NCI-H146 treated with DMSO at 0.1 percent for 48 hours (cell line): ENCODE data around the gene RELL1.
"Not testable (repeated sequence)": the region's sequence is repeated elsewhere in the genome, so short reads cannot be mapped to it uniquely, and the experiment has no call there.

Experiments
- DNase-seq: peaks from one replicate; lab custom pipeline; 2025; ENCODE audit not compliant: unreplicated experiment; lab: John Stamatoyannopoulos, UW

The RELL1 gene

DNA sequence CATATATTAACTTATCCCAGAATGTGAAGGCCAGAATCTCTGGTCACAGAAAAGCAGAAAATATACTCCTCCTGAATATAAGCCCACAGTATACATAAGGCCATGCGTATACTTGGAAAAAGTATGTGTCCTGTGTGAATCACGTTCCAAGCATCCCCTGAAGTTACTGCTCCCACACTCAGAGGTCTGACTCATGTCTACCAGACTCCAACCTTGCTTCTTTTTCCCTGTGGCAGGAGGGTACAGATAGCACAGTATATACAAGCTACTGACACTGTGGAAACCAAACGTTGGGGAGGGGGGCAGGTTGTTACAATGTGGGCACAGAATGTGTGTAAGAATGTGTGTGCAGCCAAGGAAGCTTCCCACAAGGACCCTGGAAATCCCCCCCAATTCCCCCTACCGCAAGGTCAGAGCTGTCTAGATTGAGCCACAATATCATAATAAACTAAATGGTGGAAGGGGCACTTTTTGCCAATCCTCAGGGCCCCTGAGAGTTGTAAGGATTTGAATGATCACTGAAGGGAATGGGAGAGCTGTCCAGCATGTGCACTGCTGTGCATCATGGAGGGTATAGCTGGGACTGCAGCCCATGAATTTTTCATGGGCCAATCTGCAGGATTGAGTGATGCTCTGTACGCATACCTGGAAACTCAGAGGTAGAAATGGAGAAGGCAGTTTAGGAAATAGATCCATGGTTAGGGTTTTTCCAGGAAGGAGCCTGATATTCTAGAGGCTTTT is 7.4 kb upstream of the RELL1 start:
- DNase-seq = no peak

DNA sequence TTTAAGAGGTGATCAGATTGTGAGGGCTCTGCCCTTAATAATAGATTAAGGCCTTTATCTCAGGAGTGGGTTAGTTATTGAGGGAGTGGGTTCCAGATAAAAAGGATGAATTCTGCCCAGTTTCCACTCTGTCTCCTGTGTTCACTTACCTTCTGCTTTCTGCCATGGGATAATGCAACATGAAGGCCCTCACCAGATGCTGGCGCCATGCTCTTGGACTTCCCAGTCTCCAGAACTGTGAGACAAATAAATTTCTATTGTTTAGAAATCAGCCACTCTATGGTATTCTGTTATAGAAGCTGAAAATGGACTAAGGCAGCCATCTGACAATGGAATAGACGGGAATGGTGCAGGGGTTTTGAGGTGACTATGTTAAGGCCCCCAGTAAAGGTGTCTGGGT is 6.9 kb upstream of the RELL1 start:
- no peak for DNase-seq

- no peak for DNase-seq
These were observed 4.8 kb upstream of the RELL1 start for GRCh38 chr4:37690976-37691375.

GRCh38 chr4:37689353-37690095 is 3.3 kb upstream of the RELL1 start:
- DNase-seq = no peak

DNA sequence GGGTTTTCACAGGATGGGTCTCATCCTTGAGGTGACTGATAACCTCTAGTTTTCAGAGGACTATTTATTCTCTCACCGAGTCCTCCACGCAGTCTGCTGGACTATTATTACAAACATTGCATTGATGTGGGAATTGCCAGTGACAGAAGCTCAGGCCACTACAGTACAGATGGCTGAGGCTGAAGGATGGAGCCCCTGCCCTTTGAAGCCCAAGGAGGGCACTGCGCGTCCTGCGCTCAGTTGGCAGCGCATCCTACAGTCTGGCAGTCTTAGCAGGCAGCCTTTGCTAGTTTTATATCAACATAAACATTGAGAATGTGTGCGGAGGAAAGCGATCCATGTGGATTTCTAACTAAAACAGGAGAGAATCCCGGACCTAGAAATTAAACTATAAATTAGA is 1.5 kb upstream of the RELL1 start:
- no peak for DNase-seq

DNA sequence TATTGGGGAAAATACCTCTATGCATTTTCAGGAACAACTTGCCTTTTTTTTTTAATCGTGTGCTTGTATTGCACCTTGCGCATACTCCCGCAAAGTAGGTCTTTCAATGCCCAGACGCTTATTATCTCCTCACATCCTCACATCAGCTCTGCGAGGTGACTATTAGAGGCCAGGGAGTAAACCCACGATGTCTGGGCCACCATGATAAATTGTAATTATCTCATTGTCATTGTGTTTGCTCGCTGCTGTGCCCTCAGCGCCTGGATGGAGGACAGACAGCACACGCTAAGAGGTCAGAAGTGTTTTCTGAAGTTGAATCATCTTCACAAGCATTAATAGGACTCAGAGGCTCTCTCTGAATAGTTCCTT is 1.0 kb upstream of the RELL1 start:
- DNase-seq = no peak

DNA sequence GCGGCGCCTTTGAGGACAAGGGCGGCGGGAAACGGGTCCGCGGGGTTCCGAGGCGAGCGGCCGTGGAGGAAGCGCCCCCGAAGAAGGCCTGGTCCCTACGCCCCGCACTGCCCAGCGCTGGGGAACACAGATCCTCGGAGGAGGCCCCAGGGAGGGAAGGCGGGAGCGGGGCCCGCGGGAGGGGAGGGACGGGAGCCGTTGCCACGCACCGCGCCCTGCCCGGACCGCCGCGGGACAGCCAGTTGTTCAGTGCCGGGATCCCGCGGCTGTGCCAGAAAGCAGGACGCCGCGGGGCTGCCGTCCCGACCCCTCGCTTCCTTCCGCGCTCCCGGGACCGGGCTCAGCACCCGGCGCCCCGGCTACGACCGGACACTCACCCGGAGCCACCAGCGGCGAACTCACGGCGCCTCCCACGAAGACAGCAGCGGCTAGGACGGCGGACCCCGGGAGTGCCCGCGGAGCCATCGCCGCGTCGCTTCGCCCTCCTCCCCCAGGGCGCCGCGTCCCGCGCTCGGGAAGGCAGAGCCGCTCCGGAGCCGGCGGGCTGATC is 278 bp downstream of the RELL1 start:
- no peak for DNase-seq

DNA sequence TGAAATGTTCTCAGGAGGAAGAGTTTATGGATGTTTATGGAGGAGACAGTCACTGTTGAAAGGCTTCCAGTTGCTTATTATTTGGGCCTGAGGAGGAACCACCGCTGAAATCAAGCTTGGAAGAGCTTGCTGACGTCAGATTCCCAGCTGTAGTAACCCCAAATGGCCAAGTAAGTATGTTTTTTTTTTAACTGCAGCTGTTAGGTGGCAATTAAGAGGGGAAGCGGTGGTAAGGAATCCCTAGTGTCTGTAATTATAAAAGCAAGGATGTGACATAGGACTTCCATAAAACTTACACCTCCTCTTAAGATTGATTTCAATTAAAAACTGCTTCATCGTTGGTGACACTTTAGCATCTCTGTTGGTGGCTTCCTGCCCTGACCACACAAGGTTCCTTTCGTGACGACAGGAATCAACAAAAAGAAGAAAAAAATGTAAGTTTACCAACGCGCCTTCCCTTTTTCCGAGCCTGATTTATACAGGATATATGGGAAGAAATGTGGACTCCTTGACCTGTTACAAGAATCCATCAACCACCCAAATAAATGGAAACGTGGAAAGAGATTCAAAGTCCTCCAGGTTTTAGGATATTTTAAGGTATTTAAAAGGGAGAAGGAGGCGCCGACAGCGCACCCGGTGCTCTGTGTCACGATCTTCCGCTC is 884 bp downstream of the RELL1 start:
- DNase-seq = no peak

DNA sequence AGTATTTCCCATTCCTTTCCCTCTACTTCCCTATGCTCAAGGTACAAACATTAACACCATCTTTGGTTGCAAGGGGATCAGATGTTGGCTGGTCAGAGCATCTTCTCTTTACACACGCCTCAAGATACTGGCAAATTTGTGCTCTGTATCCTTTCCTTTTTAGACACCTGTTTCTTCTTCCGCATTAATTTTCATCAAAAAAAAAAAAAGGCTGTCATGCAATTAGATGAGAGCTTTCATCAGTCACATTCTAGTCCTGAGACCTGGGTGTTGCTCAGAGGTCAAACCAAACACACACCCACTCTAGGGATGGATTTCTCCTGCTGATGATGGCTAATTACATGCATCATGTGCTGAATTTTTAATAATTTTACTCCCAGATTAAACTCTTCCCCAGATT is 2.0 kb downstream of the RELL1 start:
- no peak for DNase-seq

- no peak for DNase-seq
These were observed 3.3 kb downstream of the RELL1 start for GRCh38 chr4:37682701-37683401.

GRCh38 chr4:37680089-37680488 is 6.1 kb downstream of the RELL1 start:
- no peak for DNase-seq

GRCh38 chr4:37679301-37679700 is 6.9 kb downstream of the RELL1 start:
- no peak for DNase-seq

DNA sequence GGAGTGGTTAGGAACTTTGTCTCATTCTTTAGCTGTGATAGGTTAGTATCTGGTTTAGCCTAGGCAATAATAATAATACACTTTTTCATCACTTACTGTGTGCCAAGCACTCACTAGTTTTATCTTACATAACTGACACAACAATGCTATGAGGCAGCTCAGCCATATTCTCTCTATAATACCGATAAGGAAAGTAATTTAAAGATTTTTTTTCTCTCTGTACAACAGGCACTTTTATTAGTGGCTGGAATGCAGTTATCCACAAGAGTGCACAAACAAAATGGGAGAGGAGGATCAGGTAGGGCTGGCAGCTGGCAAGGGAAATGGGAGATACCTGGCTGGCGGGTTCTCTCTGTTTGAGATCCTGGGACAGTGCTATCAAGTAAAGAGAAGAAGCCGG is 7.6 kb downstream of the RELL1 start:
- no peak for DNase-seq

DNA sequence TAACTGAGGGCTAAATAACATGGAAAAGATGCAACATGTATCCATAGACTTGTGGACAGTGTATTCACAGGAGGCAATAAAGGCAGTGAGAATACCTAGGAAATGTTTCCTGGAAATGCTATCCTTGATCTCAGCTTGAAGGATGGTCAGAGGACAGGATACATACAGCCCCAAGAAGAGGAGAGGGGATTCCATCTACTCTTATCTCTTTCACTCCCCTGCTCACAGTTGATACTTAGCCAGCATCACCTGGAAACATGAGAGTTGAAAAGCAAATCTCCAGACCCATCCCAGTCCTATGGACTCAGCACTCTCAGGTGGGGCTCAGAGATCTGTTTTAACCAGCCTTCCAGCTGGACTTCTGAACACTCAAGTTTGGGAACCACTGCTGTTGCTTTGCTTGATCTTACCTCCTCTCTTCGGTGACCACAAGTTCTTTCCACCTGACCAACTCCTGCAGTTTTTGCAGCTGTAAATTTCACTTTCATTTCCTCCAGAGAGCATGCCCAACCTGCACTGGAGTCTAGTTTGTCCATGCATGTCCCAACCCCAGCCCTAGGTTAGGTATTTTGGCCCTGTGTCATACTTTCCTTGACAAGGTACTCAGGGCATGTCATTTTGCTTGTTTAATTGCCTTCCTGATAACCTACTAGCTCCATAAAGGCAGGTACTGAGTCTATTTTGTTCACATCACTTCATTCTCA is 10.4 kb downstream of the RELL1 start:
- no peak for DNase-seq

- no peak for DNase-seq
These were observed 11.7 kb downstream of the RELL1 start for GRCh38 chr4:37674439-37674838.

- no peak for DNase-seq
These were observed 12.5 kb downstream of the RELL1 start for GRCh38 chr4:37673538-37674192.

DNA sequence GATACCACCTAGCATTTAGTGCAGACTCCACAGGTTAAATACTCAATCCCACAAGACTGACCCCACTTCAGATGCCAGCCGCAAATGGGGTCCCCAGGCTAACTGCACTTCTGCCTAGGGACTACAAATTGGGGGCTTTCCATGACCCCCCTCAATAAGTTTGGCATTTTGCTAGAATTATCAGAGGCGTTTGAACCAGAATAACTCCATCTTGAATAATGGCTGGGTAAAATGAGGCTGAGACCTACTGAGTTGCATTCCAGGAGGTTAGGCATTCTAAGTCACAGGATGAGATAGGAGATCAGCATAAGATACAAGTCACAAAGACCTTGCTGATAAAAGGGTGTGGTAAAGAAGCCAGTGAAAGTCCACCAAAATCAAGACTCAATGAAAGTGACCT is 15.1 kb downstream of the RELL1 start:
- DNase-seq = no peak

DNA sequence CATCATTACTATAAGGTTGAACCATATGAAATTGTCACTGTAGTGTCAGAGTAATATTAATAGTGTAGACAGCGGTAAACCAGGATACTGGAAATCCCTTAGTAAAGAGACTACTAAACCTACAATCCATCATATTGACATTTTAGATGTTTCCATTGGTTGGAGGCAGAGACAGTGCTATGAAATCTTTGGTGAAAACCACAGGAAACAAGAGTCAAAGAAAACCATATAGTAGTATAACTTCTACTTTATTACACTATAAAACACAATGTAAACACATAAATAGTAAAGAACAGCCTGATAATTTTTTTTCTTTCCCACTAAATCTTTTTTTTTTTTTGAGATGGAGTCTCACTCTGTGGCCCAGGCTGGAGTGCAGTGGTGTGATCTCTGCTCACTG is 15.9 kb downstream of the RELL1 start:
- no peak for DNase-seq

DNA sequence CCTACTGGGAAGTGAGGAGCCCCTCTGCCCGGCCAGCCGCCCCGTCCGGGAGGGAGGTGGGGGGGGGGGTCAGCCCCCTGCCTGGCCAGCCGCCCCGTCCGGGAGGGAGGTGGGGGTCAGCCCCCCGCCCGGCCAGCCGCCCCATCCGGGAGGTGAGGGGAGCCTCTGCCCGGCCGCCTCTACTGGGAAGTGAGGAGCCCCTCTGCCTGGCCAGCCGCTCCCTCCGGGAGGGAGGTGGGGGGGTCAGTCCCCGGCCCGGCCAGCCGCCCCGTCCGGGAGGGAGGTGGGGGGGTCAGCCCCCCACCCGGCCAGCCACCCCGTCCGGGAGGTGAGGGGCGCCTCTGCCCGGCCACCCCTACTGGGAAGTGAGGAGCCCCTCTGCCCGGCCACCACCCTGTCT is 17.1 kb downstream of the RELL1 start:
- not testable (repeated sequence) for DNase-seq
